GM18868 (cell line): ENCODE data around the gene ANKMY1.

Source experiments
- ATAC-seq: cut with Tn5 transposase; IDR thresholded peaks from one replicate; pipeline ENCODE4 v1.9.1; 2021; ENCODE audit warnings: mild to moderate bottlenecking, moderate library complexity; ENCODE audit not compliant: unreplicated experiment

The ANKMY1 gene

DNA sequence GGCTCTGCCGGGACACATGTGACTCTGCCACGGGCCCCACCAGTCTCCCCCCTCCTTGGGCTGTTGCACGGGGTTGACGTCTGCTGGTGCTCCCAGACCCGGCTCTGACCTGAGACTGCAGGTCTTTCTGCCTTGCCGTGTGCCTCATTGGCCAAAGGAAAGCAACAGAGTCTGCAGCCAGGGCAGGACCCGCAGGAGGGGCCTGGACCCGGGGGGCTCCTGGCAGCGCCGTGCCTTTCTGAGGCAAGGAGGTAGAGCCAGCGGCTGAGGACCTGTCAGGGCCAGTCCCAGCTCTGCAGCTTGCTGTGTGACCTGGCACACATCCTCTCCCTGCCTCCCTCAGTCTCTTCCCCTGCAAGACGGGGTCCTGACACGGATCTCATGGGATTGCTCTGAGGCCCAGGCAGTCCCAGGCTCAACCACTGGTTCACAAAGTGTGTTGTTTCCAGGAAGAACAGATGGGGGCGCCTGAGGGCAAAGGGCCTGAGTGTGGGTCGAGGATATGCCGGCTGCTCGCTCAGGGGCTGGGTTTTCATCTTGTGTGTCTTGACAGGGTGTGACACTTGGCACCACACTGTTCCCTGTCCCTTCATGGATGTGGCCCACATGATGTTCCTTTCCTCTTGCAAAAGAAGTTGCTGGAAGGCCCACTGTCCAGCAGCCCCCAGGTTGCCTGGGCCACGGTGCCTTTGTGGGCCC, 37.7 kb upstream of the ANKMY1 start:
- no peak for ATAC-seq

DNA sequence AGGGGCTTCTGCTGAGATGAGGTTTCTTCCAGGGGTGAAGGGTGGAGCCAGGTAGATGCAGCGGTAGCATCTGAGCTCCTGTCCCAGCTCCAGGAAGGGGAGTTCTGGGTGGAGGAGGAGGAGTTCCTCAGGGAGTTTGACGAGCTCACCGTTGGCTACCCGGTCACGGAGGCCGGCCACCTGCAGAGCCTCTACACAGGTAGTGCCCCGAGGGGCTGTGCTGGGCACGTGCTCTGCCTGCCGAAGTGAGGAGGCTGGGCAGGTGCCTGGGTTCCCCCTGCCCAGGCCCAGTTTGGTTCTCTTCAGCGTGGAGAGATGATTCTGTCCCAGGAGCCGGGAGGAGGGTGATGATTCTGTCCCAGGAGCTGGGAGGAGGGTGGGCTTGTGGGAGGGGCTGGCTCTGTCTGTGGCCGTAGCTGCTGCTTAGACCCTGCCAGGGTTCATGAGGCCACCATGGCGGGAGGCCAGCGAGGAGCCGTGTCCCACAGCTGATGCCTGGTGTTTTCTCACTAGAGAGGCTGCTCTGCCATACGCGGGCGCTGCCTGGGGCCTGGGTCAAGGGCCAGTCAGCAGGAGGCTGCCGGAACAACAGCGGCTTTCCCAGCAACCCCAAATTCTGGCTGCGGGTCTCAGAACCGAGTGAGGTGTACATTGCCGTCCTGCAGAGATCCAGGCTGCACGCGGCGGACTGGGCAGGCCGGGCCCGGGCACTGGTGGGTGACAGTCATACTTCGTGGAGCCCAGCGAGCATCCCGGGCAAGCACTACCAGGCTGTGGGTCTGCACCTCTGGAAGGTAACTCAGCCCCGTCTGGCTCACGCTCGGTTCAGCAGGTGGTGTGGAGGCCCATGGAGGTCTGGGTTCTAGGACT, 37.0 kb upstream of the ANKMY1 start:
- no peak for ATAC-seq

DNA sequence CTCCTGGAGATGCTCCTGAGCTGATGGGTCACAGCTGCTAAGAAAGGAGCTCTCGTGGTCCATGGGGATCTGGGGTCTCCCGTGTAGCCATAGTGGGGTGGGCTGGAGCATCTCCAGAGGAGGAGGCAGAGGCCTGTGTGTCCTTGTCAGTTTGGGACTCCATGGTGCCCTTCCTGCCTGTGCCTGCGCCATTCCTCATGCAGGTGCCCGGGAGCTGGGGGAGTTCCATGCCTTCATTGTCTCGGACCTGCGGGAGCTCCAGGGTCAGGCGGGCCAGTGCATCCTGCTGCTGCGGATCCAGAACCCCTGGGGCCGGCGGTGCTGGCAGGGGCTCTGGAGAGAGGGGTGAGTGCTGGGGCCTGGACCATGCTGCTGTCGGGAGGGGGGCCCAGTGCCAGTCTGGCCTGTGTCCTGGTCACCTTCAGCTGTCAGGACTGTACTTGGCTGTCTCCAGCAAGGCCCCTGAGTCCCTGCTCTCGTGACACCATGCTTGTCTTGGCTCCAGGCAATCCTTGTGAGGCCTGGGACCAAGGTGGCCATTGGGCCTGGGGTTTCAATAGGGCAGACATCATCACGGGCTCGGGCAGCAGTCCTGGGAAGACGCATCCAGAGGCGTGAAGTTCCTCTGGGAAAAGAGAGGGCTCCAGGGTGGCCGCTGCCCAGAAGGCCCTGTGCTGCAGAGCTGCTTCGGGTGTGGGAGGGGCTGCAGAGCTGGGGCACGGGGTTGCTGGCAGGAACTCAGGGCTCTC, 36.1 kb upstream of the ANKMY1 start:
- ATAC-seq = no peak

DNA sequence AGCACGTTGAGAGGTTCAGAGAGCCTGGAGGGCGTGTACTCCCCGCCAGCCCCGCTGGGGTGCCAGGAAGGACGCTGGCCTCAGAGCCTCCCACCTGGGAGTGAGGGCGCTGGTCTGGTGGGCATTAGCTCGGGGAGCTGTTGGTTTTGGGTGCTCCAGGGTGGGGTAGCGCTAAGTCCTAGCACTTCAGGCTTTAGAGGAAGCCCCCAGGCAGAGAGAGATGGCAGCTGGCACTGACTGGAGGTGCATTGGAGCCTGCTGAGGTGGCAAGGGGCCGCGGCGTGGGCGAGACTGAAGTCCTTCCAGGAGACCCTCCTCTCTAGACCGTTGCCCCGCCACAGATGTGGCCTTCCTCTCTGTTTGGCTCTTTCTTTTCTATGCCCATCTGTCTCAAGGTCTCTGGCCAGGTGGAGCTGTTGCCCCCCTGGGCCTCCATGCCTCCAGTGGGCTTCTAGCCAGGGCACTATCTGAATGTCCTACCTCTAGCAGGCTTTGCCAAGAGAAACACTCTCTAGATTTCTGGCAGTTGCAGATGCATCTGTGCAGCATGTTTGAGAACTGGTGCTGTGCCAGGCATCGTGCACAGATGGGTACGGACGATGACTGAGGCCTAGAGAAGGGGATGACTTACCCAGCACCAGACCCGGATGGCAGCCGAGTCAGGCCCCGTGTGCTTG, 35.4 kb upstream of the ANKMY1 start:
- no peak for ATAC-seq

DNA sequence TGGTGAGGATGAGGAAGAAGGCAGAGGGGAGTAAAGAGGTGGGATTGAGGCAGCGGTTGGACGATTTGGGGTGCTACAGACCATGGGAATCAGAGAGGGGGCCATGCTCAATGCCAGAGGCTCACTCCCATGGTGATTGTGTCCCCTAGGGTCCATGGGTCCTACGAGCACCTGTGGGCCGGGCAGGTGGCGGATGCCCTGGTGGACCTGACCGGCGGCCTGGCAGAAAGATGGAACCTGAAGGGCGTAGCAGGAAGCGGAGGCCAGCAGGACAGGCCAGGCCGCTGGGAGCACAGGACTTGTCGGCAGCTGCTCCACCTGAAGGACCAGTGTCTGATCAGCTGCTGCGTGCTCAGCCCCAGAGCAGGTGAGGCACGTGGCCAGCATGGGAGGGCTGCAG, 34.0 kb upstream of the ANKMY1 start:
- ATAC-seq = no peak

DNA sequence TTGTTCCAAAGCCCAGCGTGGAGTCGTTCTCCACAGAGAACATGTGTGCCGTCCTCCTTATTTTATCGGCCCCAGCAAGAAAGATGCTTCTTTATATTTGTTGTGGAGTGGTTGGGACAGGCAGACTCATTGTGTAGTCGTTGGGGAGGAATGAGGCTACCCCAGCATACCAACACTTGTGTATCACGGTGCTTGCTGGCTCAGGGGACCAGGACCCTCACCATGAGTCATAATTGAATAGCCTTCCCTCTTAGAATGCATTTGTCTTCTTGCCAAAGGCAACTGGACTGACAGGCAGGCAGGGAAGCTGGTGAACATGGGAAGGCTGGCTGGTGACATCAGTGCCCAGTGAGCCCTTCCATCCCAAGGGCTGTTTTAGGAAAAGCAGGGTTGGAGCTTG, 33.4 kb upstream of the ANKMY1 start:
- ATAC-seq = no peak

DNA sequence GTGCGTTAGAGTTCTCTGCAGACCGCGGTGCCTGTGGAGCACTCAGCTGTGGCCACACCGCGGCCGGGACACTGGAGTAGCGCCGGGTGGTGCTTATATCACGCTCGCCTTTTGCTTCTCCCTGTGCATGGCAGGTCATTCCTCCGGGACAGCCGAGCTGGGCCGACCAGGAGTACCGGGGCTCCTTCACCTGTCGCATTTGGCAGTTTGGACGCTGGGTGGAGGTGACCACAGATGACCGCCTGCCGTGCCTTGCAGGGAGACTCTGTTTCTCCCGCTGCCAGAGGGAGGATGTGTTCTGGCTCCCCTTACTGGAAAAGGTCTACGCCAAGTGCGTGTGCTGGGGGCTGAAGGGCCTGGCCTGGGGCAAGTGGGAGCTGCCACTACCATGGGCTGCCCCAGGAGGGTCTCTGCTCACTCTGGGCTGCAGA, 32.9 kb upstream of the ANKMY1 start:
- no peak for ATAC-seq

DNA sequence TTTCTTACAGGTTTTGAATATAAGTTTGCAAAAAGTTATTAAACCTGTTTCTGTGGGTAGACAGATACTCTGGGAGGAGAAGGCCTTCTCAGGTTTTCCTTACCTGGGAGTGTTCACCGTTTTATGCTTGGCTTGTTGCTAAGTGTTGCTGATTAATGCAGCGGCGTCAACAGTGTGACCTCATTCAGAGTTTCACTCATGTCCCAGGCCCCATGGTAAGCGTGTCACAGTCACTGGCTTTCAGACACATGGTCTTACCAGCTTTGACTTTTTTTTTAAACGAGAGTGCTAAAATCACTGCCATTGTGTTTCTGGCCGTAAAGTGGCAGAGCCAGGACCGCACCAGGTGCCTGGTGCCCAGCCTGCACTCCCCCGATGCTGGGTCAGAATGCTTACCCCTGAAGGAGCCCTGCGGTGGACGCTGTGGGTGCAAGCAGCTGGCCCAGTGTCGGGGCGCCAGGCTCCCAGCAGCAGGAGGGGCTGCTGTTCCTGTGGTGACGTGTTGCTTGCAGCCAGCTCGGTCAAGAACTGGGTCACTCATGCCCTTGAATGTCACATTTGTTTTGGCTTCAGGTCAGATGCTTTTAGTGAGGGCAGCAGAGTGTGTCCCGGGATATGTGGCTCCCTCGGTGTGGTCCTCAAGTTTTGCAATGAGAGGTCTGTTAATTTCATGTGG, 32.2 kb upstream of the ANKMY1 start:
- ATAC-seq = no peak

DNA sequence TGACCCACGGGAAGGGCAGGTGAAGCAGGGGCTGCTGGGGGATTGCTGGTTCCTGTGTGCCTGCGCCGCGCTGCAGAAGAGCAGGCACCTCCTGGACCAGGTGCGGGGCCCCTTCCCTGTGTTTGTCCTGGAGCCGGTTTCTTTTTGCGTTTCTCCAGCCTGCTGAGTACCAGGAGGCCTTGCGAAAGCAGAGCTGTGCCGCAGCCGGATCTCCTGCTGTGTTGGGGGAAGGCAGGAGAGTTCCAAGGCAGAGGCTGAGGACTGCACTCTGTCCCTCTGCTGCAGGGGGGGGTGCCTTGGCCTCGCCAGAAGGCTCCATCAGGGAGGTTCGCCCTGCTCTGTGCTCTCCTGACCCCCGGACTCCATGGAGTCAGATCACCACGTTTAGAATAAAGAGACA, 31.6 kb upstream of the ANKMY1 start:
- no peak for ATAC-seq

DNA sequence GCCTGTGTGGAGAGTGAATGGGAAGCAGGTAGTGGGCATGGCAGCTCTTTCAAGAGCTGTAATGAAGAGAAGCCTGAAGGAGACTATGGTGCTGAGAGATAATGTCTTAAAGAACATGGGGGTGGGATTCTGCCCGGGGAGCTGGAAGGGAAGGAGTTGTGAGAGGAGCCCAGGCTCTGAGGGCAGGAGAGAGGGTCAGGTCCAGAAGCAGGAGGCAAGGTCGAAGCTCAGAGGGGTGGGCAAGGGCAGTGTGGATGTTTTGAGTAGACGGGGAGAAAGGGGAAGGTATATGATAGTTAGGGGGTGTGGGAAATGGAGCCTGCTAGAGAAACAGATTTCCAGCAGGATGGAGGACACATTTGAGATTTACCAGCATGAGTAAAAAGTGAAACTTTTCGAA, 30.9 kb upstream of the ANKMY1 start:
- ATAC-seq = no peak

DNA sequence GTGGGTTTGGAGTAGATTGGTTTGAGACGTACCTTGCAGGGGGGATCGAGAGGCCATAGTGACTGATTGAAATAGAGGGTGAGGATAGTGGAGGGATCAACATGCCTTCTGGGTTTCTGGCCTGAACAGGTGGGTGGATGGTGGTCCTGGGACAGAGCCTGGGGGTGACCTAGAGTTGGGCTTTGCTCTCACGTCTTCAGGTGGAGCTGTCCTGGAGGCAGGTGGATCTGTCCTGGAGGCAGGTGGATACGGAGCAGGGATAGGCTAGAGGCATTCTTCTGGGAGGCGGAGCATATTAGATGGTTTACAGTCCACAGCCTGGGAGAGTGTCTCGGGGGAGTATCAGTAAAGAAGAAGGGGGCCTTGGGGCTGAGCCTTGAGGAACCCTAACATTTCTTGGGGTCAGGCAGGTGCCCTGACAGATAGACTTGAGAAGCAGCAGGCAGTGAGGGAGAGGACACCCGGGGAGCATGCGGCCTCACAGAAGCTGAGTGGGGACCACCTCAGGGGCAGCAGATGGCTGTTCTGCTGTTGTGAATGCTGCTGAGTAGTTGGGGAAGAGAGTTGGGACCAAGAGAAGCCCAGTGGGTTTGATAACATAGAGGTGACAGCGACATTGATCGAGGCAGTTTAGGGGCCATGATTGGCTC, 30.3 kb upstream of the ANKMY1 start:
- no peak for ATAC-seq

DNA sequence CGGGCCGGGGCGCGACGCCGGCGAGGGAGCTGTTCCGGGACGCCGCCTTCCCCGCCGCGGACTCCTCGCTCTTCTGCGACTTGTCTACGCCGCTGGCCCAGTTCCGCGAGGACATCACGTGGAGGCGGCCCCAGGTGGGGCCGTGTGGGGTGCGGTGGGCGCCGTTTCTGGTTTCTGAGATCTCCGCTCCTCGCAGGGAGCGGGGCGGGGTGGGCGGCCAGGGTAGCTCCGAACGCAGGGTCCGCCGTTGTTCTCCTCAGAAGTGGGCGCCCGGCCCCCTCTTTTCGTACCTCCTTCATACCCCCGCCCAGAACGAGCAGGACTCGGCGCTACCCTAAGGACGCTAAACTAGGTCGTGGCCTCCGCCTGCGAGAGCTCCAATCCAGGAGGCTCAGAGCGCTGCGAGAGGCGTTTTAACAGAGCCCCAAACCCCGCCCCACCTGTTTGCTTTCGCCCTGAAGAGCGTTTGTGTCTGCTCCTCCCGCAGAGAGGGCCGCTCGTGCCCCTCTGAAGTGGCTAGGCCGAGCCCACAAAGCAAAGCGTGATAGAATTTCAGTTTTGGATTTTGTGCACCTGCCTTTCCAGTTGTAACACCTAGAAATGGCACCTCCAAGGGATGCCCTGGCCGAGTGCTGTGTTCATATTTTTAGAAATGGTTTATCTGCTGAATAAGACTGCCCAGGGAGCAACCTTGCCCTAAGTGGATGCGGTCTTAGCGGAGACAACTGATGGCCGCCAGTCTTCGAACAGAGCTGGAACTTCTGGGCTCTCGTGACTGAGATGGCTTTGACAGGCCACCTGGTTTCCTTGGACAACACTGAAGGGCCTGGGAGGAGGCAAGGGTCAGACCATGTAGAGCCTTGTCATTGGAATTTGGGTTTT, 29.4 kb upstream of the ANKMY1 start:
- no peak for ATAC-seq

DNA sequence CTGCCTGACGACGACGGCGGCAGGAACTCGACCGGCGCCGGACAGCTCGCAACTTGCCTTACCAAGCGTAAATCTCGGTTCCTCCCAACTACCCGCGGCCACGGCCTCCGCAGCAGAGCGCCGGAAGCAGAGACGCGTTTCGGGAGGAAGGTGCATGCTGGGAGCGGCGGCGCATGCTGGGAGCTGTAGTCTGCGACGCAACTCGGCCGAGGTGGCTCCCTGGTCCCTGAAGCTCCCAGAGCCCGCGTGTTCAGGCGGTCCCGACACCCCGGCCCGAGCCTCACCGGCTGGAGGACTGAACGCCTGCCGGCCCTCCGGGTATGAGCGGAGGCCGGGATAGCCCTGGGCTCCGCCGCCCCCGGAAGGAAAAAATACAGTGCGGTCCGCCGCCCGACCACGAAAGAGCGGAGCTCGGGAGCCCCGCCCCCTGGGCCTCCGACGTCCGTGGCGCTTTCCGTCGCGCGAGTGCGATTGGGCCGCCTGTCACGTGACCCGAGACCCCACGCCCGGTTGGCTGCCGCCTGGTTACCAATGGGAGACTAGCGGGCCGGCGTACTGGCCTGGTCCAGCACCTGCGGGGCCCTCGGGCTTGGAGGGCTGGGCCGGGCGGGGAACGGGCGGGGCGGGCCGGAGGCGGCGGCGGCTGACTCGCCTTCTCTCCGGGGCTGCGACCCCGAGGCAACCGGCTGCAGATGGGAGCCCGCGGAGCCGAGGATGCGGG, 28.6 kb upstream of the ANKMY1 start, which contains the start of gene CAPN10:
Gene CAPN10 (plus strand): TSS at position 537 of the 721 bp plus-strand sequence. CDS start 178 bp downstream, at position 715.
- ATAC-seq = peak; percentile 64

DNA sequence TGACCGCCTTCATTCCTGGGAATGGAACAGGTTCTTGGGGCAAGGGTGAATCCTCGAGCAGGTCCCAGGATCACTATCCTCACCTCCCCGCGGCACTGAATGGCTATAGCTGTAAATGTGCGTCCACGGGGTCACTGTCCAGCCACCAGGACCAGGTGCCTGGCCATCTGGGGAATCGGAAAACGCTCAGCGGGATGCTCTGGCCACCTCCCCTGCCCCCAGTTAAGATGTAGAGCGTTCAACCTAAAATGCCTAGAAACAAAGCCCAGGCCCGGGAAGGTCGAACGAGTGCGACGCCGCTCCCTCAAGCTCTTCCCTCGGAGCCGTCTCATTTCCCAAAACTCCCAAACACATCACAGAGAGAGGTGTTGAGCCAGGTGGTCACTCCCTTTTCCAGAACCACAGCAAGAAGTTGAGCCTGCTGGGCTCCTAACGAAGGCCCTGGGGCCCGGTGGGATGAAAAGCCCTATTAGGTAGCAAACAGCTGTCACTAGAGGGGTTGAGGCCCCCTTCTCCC, 28.0 kb upstream of the ANKMY1 start:
- no peak for ATAC-seq

DNA sequence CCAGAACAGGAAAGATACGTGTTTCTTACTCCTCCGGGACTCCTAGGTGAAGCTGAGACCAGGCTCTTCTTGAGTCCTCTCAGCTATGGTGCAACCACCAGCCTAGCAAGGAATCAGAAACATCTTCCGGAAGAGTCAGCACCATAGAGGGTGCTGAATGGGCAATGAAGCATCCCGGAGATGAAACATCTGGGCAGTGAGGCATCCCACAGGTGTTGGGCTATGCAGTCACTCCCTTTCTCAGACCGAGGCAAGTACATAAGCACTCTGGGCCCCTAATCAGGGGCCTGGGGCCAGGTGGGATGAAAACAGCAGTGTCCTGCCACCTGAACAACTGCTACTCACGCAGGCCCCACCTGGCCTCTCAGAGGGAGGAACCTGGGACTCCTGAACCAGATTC, 27.3 kb upstream of the ANKMY1 start:
- peak; percentile 31 for ATAC-seq

DNA sequence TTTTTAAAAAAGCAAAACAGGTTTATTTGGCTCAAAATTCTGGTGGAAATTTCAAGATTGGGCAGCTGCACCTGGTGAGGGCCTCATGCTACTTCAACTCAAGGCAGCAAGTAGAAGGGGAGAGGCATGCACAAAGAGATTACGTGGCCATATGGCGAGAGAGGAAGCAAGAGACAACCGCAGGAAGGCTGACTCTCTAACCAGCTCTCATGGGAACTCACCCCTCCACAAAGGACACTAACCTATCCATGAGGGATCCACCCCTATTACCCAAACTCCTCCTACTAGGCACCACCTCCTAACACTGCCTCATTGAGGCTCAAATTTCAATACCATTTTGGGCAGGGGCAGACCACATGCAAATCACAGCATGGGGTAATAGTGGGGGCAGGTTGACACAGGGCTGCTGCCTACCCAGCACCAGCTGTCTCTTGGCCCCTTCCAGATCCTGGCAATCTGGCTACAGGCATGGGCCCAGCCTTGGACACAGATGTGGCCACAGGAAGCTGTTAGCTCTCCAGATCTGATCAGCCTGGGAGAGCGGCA, 26.8 kb upstream of the ANKMY1 start:
- ATAC-seq = peak; percentile 52

DNA sequence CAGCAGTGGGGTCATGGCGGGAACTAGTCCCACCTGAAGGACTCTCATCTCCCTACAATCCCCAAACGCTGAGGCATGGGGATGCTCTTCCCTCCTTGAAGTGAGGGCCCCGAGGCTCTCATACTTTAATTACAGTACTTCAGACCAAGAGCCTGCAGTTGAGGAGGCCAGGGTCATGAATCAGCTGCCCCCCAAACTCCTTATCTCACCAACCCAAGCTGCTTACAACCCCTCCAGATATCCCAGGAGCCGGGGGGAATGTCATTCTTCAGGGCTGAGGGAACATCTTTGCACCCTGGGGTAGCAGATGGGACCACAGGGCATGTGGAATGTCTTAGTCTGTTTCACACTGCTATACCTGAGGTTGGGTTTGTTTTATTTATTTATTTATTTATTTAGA, 26.0 kb upstream of the ANKMY1 start:
- no peak for ATAC-seq

DNA sequence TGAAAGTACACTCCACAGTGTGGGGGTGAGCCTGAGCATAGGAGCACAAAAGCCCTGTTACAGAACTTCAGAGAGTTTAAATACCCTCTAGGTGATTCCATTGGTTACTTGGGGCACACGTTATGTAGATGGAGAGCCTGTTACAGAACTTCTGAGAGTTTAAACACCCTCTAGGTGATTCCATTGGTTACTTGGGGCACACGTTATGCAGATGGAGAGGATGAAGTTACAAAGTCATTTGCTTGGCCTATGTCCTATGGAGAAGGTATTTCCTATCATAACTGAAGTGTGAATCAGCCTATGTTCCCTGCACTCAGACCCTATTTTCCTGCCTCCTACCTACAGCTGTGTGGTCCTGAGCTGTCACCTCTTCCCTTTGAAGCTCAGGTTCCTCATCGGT, 25.0 kb upstream of the ANKMY1 start:
- ATAC-seq = no peak
